Measurements from ENCODE around the gene ENAH. TPM values are rescaled to one million over a fixed set of nuclear protein-coding genes. Genes with fewer than 3 reads are reported as not detected.

Gene ENAH
- total and polyA plus RNA-seq, 7 experiments from 2014 or later, result 0.08 to 0.42 (median 0.16) TPM; not detected in 4

DNA sequence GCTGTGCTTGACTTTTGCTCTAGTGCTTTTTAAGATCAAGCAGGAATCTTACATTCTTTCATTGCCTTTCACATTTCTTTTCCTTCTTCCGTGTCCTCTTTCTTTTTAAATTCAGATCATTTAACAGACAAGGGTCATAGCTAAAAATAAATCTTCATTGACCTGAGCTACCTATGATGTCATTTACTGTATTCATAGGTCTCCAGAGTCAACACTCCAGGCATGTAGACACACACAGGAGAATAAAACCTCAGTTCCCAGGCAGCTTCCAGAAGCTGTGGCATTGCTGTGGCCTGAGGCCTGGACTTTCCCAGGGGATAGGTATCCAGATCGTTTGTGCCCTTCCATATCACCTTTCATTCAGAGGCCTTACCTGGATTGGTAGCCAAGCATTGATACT lies 38.5 kb upstream of the ENAH start:
- no peaks in the 10 kb centered on the region for H3K36me3 ChIP-seq (ENCODE audit: control insufficient read depth in 2 of 3, insufficient read depth in 3 of 3, low read length in 3 of 3)
- Mint-ChIP-seq H3K4me3 (no peak overlapping the region), H3K36me3 (peaks cover 0 to 14% (median 0%) of the 10 kb centered on the region in 5 donors), H3K4me1 (no peaks in the 10 kb centered on the region), H3K27ac (no peak overlapping the region), H3K9me3 (peaks cover 0 to 10% (median 0%) of the 10 kb centered on the region in 11 donors), H3K27me3 (peaks cover 0 to 11% (median 4%) of the 10 kb centered on the region in 5 donors)
- no peaks in the 10 kb centered on the region for H3K9me3 ChIP-seq (ENCODE audit: control insufficient read depth in 2 of 3, low read length in 3 of 3)
- CTCF ChIA-PET, result no interaction called here
- DNase-seq (no peak), ATAC-seq (no peak)
- intact Hi-C loops (cut with micrococcal nuclease), result no loop called here
- POLR2A ChIA-PET, result no interaction called here
- H3K4me3 ChIP-seq (ENCODE audit: low read length), result no peak overlapping the region
- H3K27ac ChIP-seq (ENCODE audit: low read depth, low read length), result no peak overlapping the region
- H3K4me1 ChIP-seq (ENCODE audit: control insufficient read depth in 2 of 2, insufficient read depth in 2 of 2, low read length in 2 of 2), result no peaks in the 10 kb centered on the region
- no peaks in the 10 kb centered on the region for H3K27me3 ChIP-seq (ENCODE audit: control insufficient read depth in 2 of 2, insufficient read depth in 2 of 2, low read length in 2 of 2)

DNA sequence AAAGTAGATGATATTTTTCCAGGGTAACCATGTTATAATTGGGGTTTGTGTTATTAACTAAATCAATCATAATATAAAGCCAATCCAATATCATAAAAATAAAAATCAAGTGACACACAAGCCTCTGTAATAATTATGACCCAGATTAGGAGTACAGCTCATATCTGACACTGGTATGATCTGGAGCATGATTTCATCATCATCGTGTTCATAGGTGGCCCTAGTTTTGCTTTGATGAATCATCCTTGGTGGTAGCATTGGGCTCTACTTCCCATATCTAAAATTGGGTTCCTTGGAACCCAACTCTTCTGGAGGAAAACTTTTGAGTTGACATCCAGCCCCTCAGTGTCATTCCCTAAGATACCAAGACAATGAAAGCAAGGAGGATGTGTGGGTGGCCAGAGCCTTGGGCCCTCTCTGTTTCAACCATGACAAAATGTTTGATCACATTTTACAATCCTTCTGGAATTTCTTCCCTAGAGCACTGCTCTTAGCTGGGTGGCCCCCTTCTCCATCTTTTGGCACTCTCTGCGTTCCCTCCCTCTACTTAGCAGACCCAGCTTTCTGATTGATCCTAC lies 37.0 kb upstream of the ENAH start:
- no peak overlapping the region for H3K4me3 ChIP-seq (ENCODE audit: low read length)
- H3K36me3 Mint-ChIP-seq, result peaks cover 0 to 9% (median 0%) of the 10 kb centered on the region in 5 donors
- H3K27me3 Mint-ChIP-seq, result peaks cover 0 to 7% (median 4%) of the 10 kb centered on the region in 5 donors
- DNase-seq, result no peak
- POLR2A ChIA-PET, result no interaction called here
- no peaks in the 10 kb centered on the region for H3K27me3 ChIP-seq (ENCODE audit: control insufficient read depth in 2 of 2, insufficient read depth in 2 of 2, low read length in 2 of 2)
- no peaks in the 10 kb centered on the region for H3K4me1 ChIP-seq (ENCODE audit: control insufficient read depth in 2 of 2, insufficient read depth in 2 of 2, low read length in 2 of 2)
- CTCF ChIA-PET, result no interaction called here
- peaks cover 0 to 6% (median 0%) of the 10 kb centered on the region in 11 donors for H3K9me3 Mint-ChIP-seq
- no peaks in the 10 kb centered on the region for H3K9me3 ChIP-seq (ENCODE audit: control insufficient read depth in 2 of 3, low read length in 3 of 3)
- H3K4me3 Mint-ChIP-seq, result no peak overlapping the region
- intact Hi-C loops (cut with micrococcal nuclease), result no loop called here
- no peak overlapping the region for H3K27ac Mint-ChIP-seq
- ATAC-seq, result no peak
- H3K4me1 Mint-ChIP-seq, result no peaks in the 10 kb centered on the region
- H3K27ac ChIP-seq (ENCODE audit: low read depth, low read length), result no peak overlapping the region
- H3K36me3 ChIP-seq (ENCODE audit: control insufficient read depth in 2 of 3, insufficient read depth in 3 of 3, low read length in 3 of 3), result no peaks in the 10 kb centered on the region

DNA sequence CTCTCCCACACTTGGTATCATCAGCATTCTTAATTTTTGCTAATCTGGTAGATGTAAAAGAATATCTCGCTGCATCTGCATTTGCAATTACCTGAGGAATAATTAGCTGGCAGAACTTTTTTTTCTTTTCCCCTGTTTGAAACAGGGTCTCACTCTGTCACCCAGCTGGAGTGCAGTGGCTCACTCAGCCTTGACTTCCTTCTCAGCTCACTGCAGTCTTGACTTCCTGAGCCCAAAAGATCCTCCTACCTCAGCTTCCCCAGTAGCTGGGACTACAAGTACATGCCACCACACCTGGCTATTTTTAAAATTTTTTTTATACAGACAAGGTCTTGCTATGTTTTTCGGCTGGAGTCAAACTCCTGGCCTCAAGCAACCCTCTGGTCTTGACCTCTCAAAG lies 35.4 kb upstream of the ENAH start:
- no peaks in the 10 kb centered on the region for H3K4me1 ChIP-seq (ENCODE audit: control insufficient read depth in 2 of 2, insufficient read depth in 2 of 2, low read length in 2 of 2)
- CTCF ChIA-PET, result interaction anchor here (0.6 kb wide), 1 partner anchor 617 kb away, joined by 4 read pairs; no protein-coding TSS in a partner anchor
- Mint-ChIP-seq H3K27ac (no peak overlapping the region), H3K9me3 (no peaks in the 10 kb centered on the region), H3K27me3 (peaks cover 0 to 6% (median 4%) of the 10 kb centered on the region in 5 donors), H3K36me3 (peaks cover 0 to 9% (median 0%) of the 10 kb centered on the region in 5 donors), H3K4me1 (no peaks in the 10 kb centered on the region), H3K4me3 (no peak overlapping the region)
- H3K4me3 ChIP-seq (ENCODE audit: low read length), result no peak overlapping the region
- H3K36me3 ChIP-seq (ENCODE audit: control insufficient read depth in 2 of 3, insufficient read depth in 3 of 3, low read length in 3 of 3), result no peaks in the 10 kb centered on the region
- POLR2A ChIA-PET, result no interaction called here
- DNase-seq (no peak), ATAC-seq (no peak)
- no peaks in the 10 kb centered on the region for H3K9me3 ChIP-seq (ENCODE audit: control insufficient read depth in 2 of 3, low read length in 3 of 3)
- intact Hi-C loops (cut with micrococcal nuclease), result no loop called here
- H3K27ac ChIP-seq (ENCODE audit: low read depth, low read length), result no peak overlapping the region
- no peaks in the 10 kb centered on the region for H3K27me3 ChIP-seq (ENCODE audit: control insufficient read depth in 2 of 2, insufficient read depth in 2 of 2, low read length in 2 of 2)

DNA sequence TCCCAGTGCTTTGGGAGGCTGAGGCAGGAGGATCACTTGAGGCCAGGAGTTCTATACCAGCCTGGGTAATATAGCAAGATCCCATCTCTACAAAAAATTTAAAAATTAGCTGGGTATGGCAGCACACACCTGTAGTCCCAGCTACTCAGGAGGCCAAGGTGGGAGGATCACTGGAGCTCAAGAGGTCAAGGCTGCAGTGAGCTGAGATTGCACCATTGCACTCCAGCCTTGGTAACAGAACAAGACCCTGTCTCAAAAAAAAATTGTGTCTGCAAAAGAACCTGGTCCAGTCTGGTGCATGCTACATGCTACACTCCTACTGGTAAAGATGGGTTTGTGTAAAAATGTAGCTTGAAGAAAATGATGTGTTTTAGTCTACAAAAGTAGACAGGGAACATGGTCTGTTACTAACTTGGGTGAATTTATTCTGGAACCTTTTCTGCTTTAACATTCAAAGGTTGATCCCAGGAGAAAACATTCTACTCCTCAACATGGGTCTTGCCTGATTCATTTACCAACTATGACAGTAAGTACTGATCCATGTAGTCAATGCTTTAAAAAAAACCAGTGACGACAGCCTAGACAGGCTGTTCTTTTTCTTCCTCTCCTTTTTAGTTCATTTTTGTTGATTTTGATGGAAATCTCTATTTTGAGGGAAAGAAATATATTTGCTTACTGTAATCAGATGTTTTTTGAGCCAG lies 32.7 kb upstream of the ENAH start:
- ATAC-seq (no peak), DNase-seq (no peak)
- no peak overlapping the region for H3K4me3 ChIP-seq (ENCODE audit: low read length)
- H3K9me3 ChIP-seq (ENCODE audit: control insufficient read depth in 2 of 3, low read length in 3 of 3), result no peaks in the 10 kb centered on the region
- no peaks in the 10 kb centered on the region for H3K4me1 ChIP-seq (ENCODE audit: control insufficient read depth in 2 of 2, insufficient read depth in 2 of 2, low read length in 2 of 2)
- Mint-ChIP-seq H3K9me3 (no peaks in the 10 kb centered on the region), H3K4me3 (no peak overlapping the region), H3K27me3 (peaks cover 0 to 16% (median 9%) of the 10 kb centered on the region in 5 donors), H3K4me1 (no peaks in the 10 kb centered on the region), H3K36me3 (peaks cover 0 to 2% (median 0%) of the 10 kb centered on the region in 5 donors), H3K27ac (no peak overlapping the region)
- intact Hi-C loops (cut with micrococcal nuclease), result no loop called here
- POLR2A ChIA-PET, result interaction anchor here (0.6 kb wide), 1 partner anchor 209 kb away, joined by 5 read pairs; no protein-coding TSS in a partner anchor
- no peaks in the 10 kb centered on the region for H3K27me3 ChIP-seq (ENCODE audit: control insufficient read depth in 2 of 2, insufficient read depth in 2 of 2, low read length in 2 of 2)
- no peak overlapping the region for H3K27ac ChIP-seq (ENCODE audit: low read depth, low read length)
- no peaks in the 10 kb centered on the region for H3K36me3 ChIP-seq (ENCODE audit: control insufficient read depth in 2 of 3, insufficient read depth in 3 of 3, low read length in 3 of 3)
- CTCF ChIA-PET, result no interaction called here

DNA sequence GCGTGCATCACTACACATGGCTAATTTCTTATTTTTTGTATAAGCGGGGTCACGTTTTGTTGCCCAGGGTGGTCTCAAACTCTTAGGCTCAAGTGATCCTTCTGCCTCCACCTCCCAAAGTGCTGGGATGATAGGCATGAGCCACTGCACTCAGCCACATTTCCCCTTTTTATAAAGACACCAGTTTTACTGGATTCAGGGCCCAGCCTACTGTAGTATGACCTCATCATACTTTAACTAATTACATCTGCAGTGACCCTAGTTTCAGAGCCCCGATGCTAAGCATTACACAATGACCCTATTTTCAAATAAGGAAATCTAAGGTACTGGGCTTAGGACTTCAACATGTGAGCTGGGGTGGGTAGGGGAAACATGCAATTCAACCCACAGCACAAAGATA lies 31.8 kb upstream of the ENAH start:
- Mint-ChIP-seq H3K4me1 (no peaks in the 10 kb centered on the region), H3K27ac (no peak overlapping the region), H3K4me3 (no peak overlapping the region), H3K36me3 (no peaks in the 10 kb centered on the region), H3K9me3 (no peaks in the 10 kb centered on the region), H3K27me3 (peaks cover 6 to 22% (median 15%) of the 10 kb centered on the region in 5 donors)
- no peak for ATAC-seq
- POLR2A ChIA-PET, result no interaction called here
- DNase-seq, result no peak
- H3K4me3 ChIP-seq (ENCODE audit: low read length), result no peak overlapping the region
- intact Hi-C loops (cut with micrococcal nuclease), result no loop called here
- H3K27ac ChIP-seq (ENCODE audit: low read depth, low read length), result no peak overlapping the region
- H3K27me3 ChIP-seq (ENCODE audit: control insufficient read depth in 2 of 2, insufficient read depth in 2 of 2, low read length in 2 of 2), result no peaks in the 10 kb centered on the region
- H3K9me3 ChIP-seq (ENCODE audit: control insufficient read depth in 2 of 3, low read length in 3 of 3), result no peaks in the 10 kb centered on the region
- H3K36me3 ChIP-seq (ENCODE audit: control insufficient read depth in 2 of 3, insufficient read depth in 3 of 3, low read length in 3 of 3), result no peaks in the 10 kb centered on the region
- H3K4me1 ChIP-seq (ENCODE audit: control insufficient read depth in 2 of 2, insufficient read depth in 2 of 2, low read length in 2 of 2), result no peaks in the 10 kb centered on the region
- CTCF ChIA-PET, result no interaction called here

DNA sequence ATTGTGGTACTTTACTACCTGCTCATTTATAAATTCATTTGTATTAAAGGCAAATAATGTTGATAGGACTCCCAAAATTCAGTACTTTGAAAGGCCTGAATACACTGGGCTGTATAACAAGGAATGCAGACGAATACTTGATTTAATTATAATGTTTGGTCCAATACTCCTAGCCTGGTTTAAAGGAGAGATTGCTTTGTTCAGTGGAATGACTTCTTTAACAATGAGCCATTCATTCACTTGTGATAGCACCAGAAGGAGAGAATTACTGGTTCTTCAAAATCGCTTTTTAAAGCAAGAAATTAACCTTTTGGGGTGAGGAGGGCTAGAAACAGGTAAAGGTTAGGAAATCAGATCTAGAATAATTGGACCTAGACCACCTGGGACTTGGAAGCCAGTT lies 28.3 kb upstream of the ENAH start:
- no peak overlapping the region for H3K27ac ChIP-seq (ENCODE audit: low read depth, low read length)
- DNase-seq, result no peak
- Mint-ChIP-seq H3K27ac (no peak overlapping the region), H3K27me3 (peaks cover 20 to 49% (median 23%) of the 10 kb centered on the region in 5 donors), H3K36me3 (no peaks in the 10 kb centered on the region), H3K9me3 (no peaks in the 10 kb centered on the region), H3K4me3 (no peak overlapping the region), H3K4me1 (peaks cover 0 to 5% (median 0%) of the 10 kb centered on the region in 7 donors)
- no peaks in the 10 kb centered on the region for H3K4me1 ChIP-seq (ENCODE audit: control insufficient read depth in 2 of 2, insufficient read depth in 2 of 2, low read length in 2 of 2)
- no peaks in the 10 kb centered on the region for H3K9me3 ChIP-seq (ENCODE audit: control insufficient read depth in 2 of 3, low read length in 3 of 3)
- no peaks in the 10 kb centered on the region for H3K36me3 ChIP-seq (ENCODE audit: control insufficient read depth in 2 of 3, insufficient read depth in 3 of 3, low read length in 3 of 3)
- no peak for ATAC-seq
- POLR2A ChIA-PET, result no interaction called here
- H3K4me3 ChIP-seq (ENCODE audit: low read length), result no peak overlapping the region
- H3K27me3 ChIP-seq (ENCODE audit: control insufficient read depth in 2 of 2, insufficient read depth in 2 of 2, low read length in 2 of 2), result no peaks in the 10 kb centered on the region
- CTCF ChIA-PET, result no interaction called here
- intact Hi-C loops (cut with micrococcal nuclease), result no loop called here

DNA sequence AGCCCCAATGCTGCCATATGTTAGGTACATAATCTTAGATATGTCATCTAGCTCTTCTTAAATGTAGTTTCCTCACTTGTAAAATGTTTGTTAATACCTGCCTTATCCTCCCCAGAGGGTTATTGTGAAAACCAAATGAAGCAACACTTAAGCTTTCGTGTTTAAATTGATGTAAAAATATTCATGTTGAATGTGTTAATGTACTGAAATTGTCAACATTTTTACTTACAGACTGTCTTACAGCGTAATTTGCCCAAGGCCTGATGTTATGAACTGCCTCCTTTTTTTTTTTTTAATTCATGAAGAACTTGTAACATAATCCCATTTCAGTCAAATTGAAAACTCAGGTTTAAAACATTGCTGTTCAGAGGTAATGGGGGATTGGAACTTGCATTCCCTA lies 25.6 kb upstream of the ENAH start:
- H3K4me3 Mint-ChIP-seq, result no peak overlapping the region
- Histone ChIP-seq H3K36me3 (ENCODE audit: control insufficient read depth in 2 of 3, insufficient read depth in 3 of 3, low read length in 3 of 3) (no peaks in the 10 kb centered on the region), H3K27ac (ENCODE audit: low read depth, low read length) (no peak overlapping the region), H3K27me3 (ENCODE audit: control insufficient read depth in 2 of 2, insufficient read depth in 2 of 2, low read length in 2 of 2) (no peaks in the 10 kb centered on the region), H3K4me3 (ENCODE audit: low read length) (no peak overlapping the region), H3K4me1 (ENCODE audit: control insufficient read depth in 2 of 2, insufficient read depth in 2 of 2, low read length in 2 of 2) (no peaks in the 10 kb centered on the region), H3K9me3 (ENCODE audit: control insufficient read depth in 2 of 3, low read length in 3 of 3) (no peaks in the 10 kb centered on the region)
- ChIA-PET POLR2A (interaction anchor here (0.5 kb wide), 1 partner anchor 11 kb away, joined by 3 read pairs; no protein-coding TSS in a partner anchor), CTCF (no interaction called here)
- intact Hi-C loops (cut with micrococcal nuclease), result no loop called here
- H3K27ac Mint-ChIP-seq, result no peak overlapping the region
- peaks cover 31 to 70% (median 39%) of the 10 kb centered on the region in 5 donors for H3K27me3 Mint-ChIP-seq
- H3K36me3 Mint-ChIP-seq, result peaks cover 0 to 4% (median 0%) of the 10 kb centered on the region in 5 donors
- peaks cover 0 to 5% (median 0%) of the 10 kb centered on the region in 7 donors for H3K4me1 Mint-ChIP-seq
- ATAC-seq (no peak), DNase-seq (no peak)
- H3K9me3 Mint-ChIP-seq, result peaks cover 0 to 2% (median 0%) of the 10 kb centered on the region in 11 donors

All from naive thymus-derived CD4-positive, alpha-beta T cell (primary cell).